OCI-LY1 (cell line): Measurements from ENCODE around the gene TPSAB1.

Experiments
- EZH2 ChIP-seq: fragments of 200-600 bp; sonication (generic), shearing (Covaris generic); IDR thresholded peaks from 2 replicates; pipeline ENCODE4 v1.8.0; 2017; ENCODE audit warnings: borderline replicate concordance, mixed run types, mild to moderate bottlenecking, antibody characterized with exemption, low read length, moderate library complexity, mixed read lengths
- TF ChIP-seq, protein P1 (sequence below): fragments of 200-600 bp; sonication (generic), shearing (Covaris generic); IDR thresholded peaks from 2 replicates; pipeline ENCODE4 v1.5.1; 2017; ENCODE audit warnings: mild to moderate bottlenecking, antibody characterized with exemption, low read length, moderate library complexity, mixed read lengths

DNA sequence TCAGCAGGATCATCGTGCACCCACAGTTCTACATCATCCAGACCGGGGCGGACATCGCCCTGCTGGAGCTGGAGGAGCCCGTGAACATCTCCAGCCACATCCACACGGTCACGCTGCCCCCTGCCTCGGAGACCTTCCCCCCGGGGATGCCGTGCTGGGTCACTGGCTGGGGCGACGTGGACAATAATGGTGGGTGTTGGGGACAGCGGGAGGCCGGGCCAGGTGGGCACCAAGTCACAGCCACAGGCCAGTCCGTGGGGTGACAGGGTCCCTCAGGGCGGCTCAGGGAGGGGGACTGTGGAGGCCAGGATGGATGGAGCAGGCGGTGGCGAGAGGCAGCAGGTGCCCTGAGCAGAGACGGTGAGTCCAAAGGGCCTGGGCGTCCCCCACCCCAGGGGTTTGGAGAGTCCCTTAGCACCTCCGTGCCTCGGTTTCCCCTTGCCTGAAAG lies 16.4 kb downstream of the TPSAB1 start:
- TF ChIP-seq, protein P1, sequence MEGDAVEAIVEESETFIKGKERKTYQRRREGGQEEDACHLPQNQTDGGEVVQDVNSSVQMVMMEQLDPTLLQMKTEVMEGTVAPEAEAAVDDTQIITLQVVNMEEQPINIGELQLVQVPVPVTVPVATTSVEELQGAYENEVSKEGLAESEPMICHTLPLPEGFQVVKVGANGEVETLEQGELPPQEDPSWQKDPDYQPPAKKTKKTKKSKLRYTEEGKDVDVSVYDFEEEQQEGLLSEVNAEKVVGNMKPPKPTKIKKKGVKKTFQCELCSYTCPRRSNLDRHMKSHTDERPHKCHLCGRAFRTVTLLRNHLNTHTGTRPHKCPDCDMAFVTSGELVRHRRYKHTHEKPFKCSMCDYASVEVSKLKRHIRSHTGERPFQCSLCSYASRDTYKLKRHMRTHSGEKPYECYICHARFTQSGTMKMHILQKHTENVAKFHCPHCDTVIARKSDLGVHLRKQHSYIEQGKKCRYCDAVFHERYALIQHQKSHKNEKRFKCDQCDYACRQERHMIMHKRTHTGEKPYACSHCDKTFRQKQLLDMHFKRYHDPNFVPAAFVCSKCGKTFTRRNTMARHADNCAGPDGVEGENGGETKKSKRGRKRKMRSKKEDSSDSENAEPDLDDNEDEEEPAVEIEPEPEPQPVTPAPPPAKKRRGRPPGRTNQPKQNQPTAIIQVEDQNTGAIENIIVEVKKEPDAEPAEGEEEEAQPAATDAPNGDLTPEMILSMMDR: no peak
- no peak for TF ChIP-seq EZH2
